ENCODE data around the gene AMZ2.

AMZ2 gene

GRCh38 chr17:68290268-68290954, 42.6 kb downstream of the AMZ2 start:
- H3K4me1 ChIP-seq (ENCODE audit: control insufficient read depth in 2 of 2, insufficient read depth in 2 of 2, low read length in 2 of 2): peaks cover 7 to 9% of the 10 kb centered on the region in 2 donors
- peak overlapping the region; percentile 75 to 85 for H3K27ac ChIP-seq (ENCODE audit: low read depth in 2 of 2, low read length in 2 of 2)
- no peaks in the 10 kb centered on the region for H3K36me3 ChIP-seq (ENCODE audit: control insufficient read depth in 2 of 2, insufficient read depth in 2 of 2, low read length in 2 of 2)
- H3K9ac ChIP-seq (ENCODE audit: low read depth in 1 of 2, low read length in 2 of 2): peak overlapping the region; percentile 24 to 55
- H3K27me3 ChIP-seq (ENCODE audit: control insufficient read depth in 2 of 2, insufficient read depth in 2 of 2, low read length in 2 of 2): peaks cover 14 to 26% of the 10 kb centered on the region in 2 donors
- no peaks in the 10 kb centered on the region for H3K9me3 ChIP-seq (ENCODE audit: control insufficient read depth in 2 of 2, low read length in 2 of 2)
- H3K4me3 ChIP-seq (ENCODE audit: low read length in 2 of 2): peak overlapping the region; percentile 49 to 68

GRCh38 chr17:68290955-68291835, 43.4 kb downstream of the AMZ2 start, which contains the start of the genes ARSG and SLC16A6:
ARSG (plus strand) TSS chr17:68291495; CDS start chr17:68307494, 15,999 bp downstream.
SLC16A6 (minus strand) TSS chr17:68291127; CDS start chr17:68278320, 12,807 bp downstream.
- Histone ChIP-seq H3K4me3 (ENCODE audit: low read length in 2 of 2) (peak within 1 kb of the TSS; percentile 64 to 68), H3K9ac (ENCODE audit: low read depth in 1 of 2, low read length in 2 of 2) (peak within 1 kb of the TSS; percentile 52 to 55), H3K9me3 (ENCODE audit: control insufficient read depth in 2 of 2, low read length in 2 of 2) (no peaks in the 10 kb centered on the region), H3K36me3 (ENCODE audit: control insufficient read depth in 2 of 2, insufficient read depth in 2 of 2, low read length in 2 of 2) (no peaks in the 10 kb centered on the region), H3K4me1 (ENCODE audit: control insufficient read depth in 2 of 2, insufficient read depth in 2 of 2, low read length in 2 of 2) (peaks cover 7 to 9% of the 10 kb centered on the region in 2 donors), H3K27me3 (ENCODE audit: control insufficient read depth in 2 of 2, insufficient read depth in 2 of 2, low read length in 2 of 2) (peaks cover 14 to 26% of the 10 kb centered on the region in 2 donors), H3K27ac (ENCODE audit: low read depth in 2 of 2, low read length in 2 of 2) (peak within 1 kb of the TSS; percentile 75 to 85)

- Histone ChIP-seq H3K9ac (ENCODE audit: low read depth in 1 of 2, low read length in 2 of 2) (peak overlapping the region; percentile 52), H3K4me1 (ENCODE audit: control insufficient read depth in 2 of 2, insufficient read depth in 2 of 2, low read length in 2 of 2) (peaks cover 7 to 13% of the 10 kb centered on the region in 2 donors), H3K27me3 (ENCODE audit: control insufficient read depth in 2 of 2, insufficient read depth in 2 of 2, low read length in 2 of 2) (peaks cover 14 to 26% of the 10 kb centered on the region in 2 donors), H3K36me3 (ENCODE audit: control insufficient read depth in 2 of 2, insufficient read depth in 2 of 2, low read length in 2 of 2) (no peaks in the 10 kb centered on the region), H3K9me3 (ENCODE audit: control insufficient read depth in 2 of 2, low read length in 2 of 2) (no peaks in the 10 kb centered on the region), H3K27ac (ENCODE audit: low read depth in 2 of 2, low read length in 2 of 2) (peak overlapping the region; percentile 75 to 85), H3K4me3 (ENCODE audit: low read length in 2 of 2) (peak overlapping the region; percentile 64 to 68)
Observed at GRCh38 chr17:68291836-68292688, 44.2 kb downstream of the AMZ2 start.

GRCh38 chr17:68292689-68293040, 44.8 kb downstream of the AMZ2 start:
- Histone ChIP-seq H3K27ac (ENCODE audit: low read depth in 2 of 2, low read length in 2 of 2) (peak overlapping the region in 1 of 2 donors; percentile 85), H3K36me3 (ENCODE audit: control insufficient read depth in 2 of 2, insufficient read depth in 2 of 2, low read length in 2 of 2) (no peaks in the 10 kb centered on the region), H3K4me3 (ENCODE audit: low read length in 2 of 2) (peak overlapping the region; percentile 64 to 68), H3K27me3 (ENCODE audit: control insufficient read depth in 2 of 2, insufficient read depth in 2 of 2, low read length in 2 of 2) (peaks cover 14 to 26% of the 10 kb centered on the region in 2 donors), H3K4me1 (ENCODE audit: control insufficient read depth in 2 of 2, insufficient read depth in 2 of 2, low read length in 2 of 2) (peaks cover 7 to 13% of the 10 kb centered on the region in 2 donors), H3K9ac (ENCODE audit: low read depth in 1 of 2, low read length in 2 of 2) (peak overlapping the region; percentile 52), H3K9me3 (ENCODE audit: control insufficient read depth in 2 of 2, low read length in 2 of 2) (no peaks in the 10 kb centered on the region)

GRCh38 chr17:68293490-68294195, 45.8 kb downstream of the AMZ2 start:
- Histone ChIP-seq H3K27me3 (ENCODE audit: control insufficient read depth in 2 of 2, insufficient read depth in 2 of 2, low read length in 2 of 2) (peaks cover 11 to 26% of the 10 kb centered on the region in 2 donors), H3K27ac (ENCODE audit: low read depth in 2 of 2, low read length in 2 of 2) (no peak overlapping the region), H3K4me1 (ENCODE audit: control insufficient read depth in 2 of 2, insufficient read depth in 2 of 2, low read length in 2 of 2) (peaks cover 7 to 13% of the 10 kb centered on the region in 2 donors)

GRCh38 chr17:68294196-68294555, 46.3 kb downstream of the AMZ2 start:
- H3K9me3 ChIP-seq (ENCODE audit: control insufficient read depth in 2 of 2, low read length in 2 of 2): no peaks in the 10 kb centered on the region
- no peaks in the 10 kb centered on the region for H3K36me3 ChIP-seq (ENCODE audit: control insufficient read depth in 2 of 2, insufficient read depth in 2 of 2, low read length in 2 of 2)
- H3K4me1 ChIP-seq (ENCODE audit: control insufficient read depth in 2 of 2, insufficient read depth in 2 of 2, low read length in 2 of 2): peaks cover 7 to 13% of the 10 kb centered on the region in 2 donors
- peaks cover 11 to 26% of the 10 kb centered on the region in 2 donors for H3K27me3 ChIP-seq (ENCODE audit: control insufficient read depth in 2 of 2, insufficient read depth in 2 of 2, low read length in 2 of 2)
- H3K4me3 ChIP-seq (ENCODE audit: low read length in 2 of 2): no peak overlapping the region
- no peak overlapping the region for H3K9ac ChIP-seq (ENCODE audit: low read depth in 1 of 2, low read length in 2 of 2)
- no peak overlapping the region for H3K27ac ChIP-seq (ENCODE audit: low read depth in 2 of 2, low read length in 2 of 2)

More at GRCh38 chr17:68293490-68294195, 45.8 kb downstream of the AMZ2 start:
- no peaks in the 10 kb centered on the region for H3K36me3 ChIP-seq (ENCODE audit: control insufficient read depth in 2 of 2, insufficient read depth in 2 of 2, low read length in 2 of 2)
- no peak overlapping the region for H3K9ac ChIP-seq (ENCODE audit: low read depth in 1 of 2, low read length in 2 of 2)
- no peak overlapping the region for H3K4me3 ChIP-seq (ENCODE audit: low read length in 2 of 2)
- no peaks in the 10 kb centered on the region for H3K9me3 ChIP-seq (ENCODE audit: control insufficient read depth in 2 of 2, low read length in 2 of 2)

GRCh38 chr17:68294617-68295016, 46.8 kb downstream of the AMZ2 start:
- no peak overlapping the region for H3K9ac ChIP-seq (ENCODE audit: low read depth in 1 of 2, low read length in 2 of 2)
- H3K27me3 ChIP-seq (ENCODE audit: control insufficient read depth in 2 of 2, insufficient read depth in 2 of 2, low read length in 2 of 2): peaks cover 11 to 24% of the 10 kb centered on the region in 2 donors
- no peak overlapping the region for H3K27ac ChIP-seq (ENCODE audit: low read depth in 2 of 2, low read length in 2 of 2)
- H3K9me3 ChIP-seq (ENCODE audit: control insufficient read depth in 2 of 2, low read length in 2 of 2): no peaks in the 10 kb centered on the region
- no peak overlapping the region for H3K4me3 ChIP-seq (ENCODE audit: low read length in 2 of 2)
- peaks cover 7 to 13% of the 10 kb centered on the region in 2 donors for H3K4me1 ChIP-seq (ENCODE audit: control insufficient read depth in 2 of 2, insufficient read depth in 2 of 2, low read length in 2 of 2)
- no peaks in the 10 kb centered on the region for H3K36me3 ChIP-seq (ENCODE audit: control insufficient read depth in 2 of 2, insufficient read depth in 2 of 2, low read length in 2 of 2)

GRCh38 chr17:68295086-68295485, 47.2 kb downstream of the AMZ2 start:
- Histone ChIP-seq H3K4me1 (ENCODE audit: control insufficient read depth in 2 of 2, insufficient read depth in 2 of 2, low read length in 2 of 2) (peaks cover 7 to 13% of the 10 kb centered on the region in 2 donors), H3K27ac (ENCODE audit: low read depth in 2 of 2, low read length in 2 of 2) (no peak overlapping the region), H3K27me3 (ENCODE audit: control insufficient read depth in 2 of 2, insufficient read depth in 2 of 2, low read length in 2 of 2) (peaks cover 11 to 20% of the 10 kb centered on the region in 2 donors), H3K36me3 (ENCODE audit: control insufficient read depth in 2 of 2, insufficient read depth in 2 of 2, low read length in 2 of 2) (no peaks in the 10 kb centered on the region), H3K9ac (ENCODE audit: low read depth in 1 of 2, low read length in 2 of 2) (no peak overlapping the region), H3K4me3 (ENCODE audit: low read length in 2 of 2) (no peak overlapping the region), H3K9me3 (ENCODE audit: control insufficient read depth in 2 of 2, low read length in 2 of 2) (no peaks in the 10 kb centered on the region)
